ENCODE results near the gene CPXM2. TPM values are rescaled to one million over a fixed set of nuclear protein-coding genes. Genes with fewer than 3 reads are reported as not detected.

The CPXM2 gene
- total RNA-seq, 1 donor from 2014 or later = 9.7 TPM

DNA sequence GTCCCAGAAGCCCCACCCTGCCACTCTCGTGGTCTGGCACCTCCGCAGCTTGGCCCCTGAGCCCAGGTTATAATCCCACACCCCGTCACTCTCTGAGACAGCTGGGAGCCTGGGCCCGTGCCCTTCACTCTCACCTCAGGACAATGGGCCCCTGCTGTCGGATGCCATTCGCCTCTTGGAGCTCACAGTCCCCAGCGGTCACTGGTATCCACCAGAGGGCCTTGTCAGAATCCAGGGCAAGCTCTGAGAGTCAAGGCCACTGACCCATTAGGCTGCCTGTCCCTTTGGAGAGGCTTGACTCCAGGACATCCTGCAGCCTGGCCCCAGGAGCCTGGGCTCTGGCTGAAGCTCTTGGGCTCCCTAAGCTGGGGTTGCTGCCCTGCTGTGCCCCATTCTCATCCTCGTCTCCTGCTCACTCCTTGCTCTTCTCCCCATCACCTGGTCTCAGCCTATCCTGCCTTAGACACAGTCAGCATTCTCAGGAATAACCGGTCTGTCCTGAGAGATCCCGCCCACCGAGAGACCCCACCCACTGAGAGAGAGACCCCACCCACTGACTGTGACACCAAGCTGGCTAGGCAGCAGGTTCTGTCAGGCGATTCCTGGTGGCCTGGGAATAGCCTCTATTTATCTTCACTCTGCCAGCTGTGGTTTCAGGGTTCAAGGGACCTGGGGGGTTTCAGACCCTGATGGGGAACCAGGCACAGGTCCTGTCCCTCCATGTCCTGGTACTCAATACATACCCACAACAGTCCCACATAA is 27.7 kb downstream of the CPXM2 start:
- H3K9me3 ChIP-seq = no peaks in the 10 kb centered on the region
- no peak overlapping the region for H3K4me3 ChIP-seq
- no peaks in the 10 kb centered on the region for H3K4me1 ChIP-seq
- TF ChIP-seq, protein P1, sequence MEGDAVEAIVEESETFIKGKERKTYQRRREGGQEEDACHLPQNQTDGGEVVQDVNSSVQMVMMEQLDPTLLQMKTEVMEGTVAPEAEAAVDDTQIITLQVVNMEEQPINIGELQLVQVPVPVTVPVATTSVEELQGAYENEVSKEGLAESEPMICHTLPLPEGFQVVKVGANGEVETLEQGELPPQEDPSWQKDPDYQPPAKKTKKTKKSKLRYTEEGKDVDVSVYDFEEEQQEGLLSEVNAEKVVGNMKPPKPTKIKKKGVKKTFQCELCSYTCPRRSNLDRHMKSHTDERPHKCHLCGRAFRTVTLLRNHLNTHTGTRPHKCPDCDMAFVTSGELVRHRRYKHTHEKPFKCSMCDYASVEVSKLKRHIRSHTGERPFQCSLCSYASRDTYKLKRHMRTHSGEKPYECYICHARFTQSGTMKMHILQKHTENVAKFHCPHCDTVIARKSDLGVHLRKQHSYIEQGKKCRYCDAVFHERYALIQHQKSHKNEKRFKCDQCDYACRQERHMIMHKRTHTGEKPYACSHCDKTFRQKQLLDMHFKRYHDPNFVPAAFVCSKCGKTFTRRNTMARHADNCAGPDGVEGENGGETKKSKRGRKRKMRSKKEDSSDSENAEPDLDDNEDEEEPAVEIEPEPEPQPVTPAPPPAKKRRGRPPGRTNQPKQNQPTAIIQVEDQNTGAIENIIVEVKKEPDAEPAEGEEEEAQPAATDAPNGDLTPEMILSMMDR (IDR thresholded peaks at IDR 0.05) = no peak
- DNase-seq = no peak
- H3K27ac ChIP-seq = no peak overlapping the region
- no peaks in the 10 kb centered on the region for H3K27me3 ChIP-seq
- ATAC-seq = no peak
- no peaks in the 10 kb centered on the region for H3K36me3 ChIP-seq
- intact Hi-C loops (cut with DNase I) = no loop called here

DNA sequence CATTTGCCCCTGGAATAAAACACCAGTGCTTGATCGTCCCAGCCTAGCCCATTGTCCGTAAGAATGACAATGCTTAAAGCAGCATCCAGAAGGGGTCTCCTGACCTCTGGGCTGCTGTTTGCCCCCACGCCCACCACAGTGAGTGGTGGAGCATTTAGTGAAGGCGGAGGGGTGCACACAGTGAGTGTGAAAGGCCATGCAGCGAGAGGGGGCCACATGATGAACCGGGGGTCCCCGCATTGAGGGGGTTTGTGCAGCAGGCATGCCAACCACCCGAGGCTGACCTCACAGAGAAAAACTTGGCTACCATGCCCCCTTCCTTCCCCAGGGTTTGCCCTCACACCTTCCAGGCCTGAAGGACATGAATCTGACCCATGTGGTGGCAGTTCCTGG is 28.4 kb downstream of the CPXM2 start:
- TF ChIP-seq, protein P1 (IDR thresholded peaks at IDR 0.05) = no peak
- no peaks in the 10 kb centered on the region for H3K27me3 ChIP-seq
- DNase-seq (no peak), ATAC-seq (no peak)
- H3K27ac ChIP-seq = no peak overlapping the region
- H3K9me3 ChIP-seq = no peaks in the 10 kb centered on the region
- no peaks in the 10 kb centered on the region for H3K36me3 ChIP-seq
- H3K4me1 ChIP-seq = no peaks in the 10 kb centered on the region
- intact Hi-C loops (cut with DNase I) = no loop called here
- no peak overlapping the region for H3K4me3 ChIP-seq

DNA sequence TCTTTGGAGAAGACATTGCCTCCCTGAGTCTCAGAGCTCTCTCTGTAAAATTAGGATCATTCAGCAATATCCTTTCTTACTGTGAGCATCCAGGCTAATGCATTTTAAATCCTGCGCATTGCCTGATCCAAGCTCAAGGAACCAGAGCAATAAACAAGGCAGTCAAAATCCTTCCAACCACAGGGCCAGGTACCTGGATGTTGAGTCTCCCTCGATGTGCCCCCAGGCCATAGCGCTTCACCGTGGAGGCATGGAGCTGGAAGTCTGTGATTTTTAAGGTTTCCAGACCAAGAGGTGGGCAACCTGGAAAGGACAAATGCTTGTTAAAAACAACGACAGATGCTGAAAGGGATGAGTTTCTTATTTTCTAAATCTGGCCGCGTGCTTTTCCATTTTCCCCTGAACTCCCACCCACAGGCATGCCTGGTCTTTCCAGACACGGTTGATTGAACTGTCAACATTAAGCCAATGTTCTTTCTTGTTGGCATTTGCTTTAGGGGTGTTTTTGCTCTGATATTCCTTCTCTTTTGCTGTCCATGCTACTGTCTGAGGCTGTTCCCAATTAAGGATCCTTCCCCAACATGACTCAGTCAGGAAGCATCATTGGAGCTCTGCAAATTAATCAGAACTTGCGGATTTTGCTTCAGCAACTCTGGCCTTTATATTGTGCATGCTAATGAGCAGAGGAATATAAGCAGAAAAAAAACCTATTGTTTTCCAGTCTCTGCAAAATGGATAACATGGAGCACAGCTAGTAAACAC is 29.0 kb downstream of the CPXM2 start:
- H3K4me3 ChIP-seq = no peak overlapping the region
- TF ChIP-seq, protein P1 (IDR thresholded peaks at IDR 0.05) = no peak
- no peaks in the 10 kb centered on the region for H3K36me3 ChIP-seq
- no peaks in the 10 kb centered on the region for H3K4me1 ChIP-seq
- ATAC-seq = no peak
- no peak for DNase-seq
- H3K27ac ChIP-seq = no peak overlapping the region
- intact Hi-C loops (cut with DNase I) = no loop called here
- H3K9me3 ChIP-seq = no peaks in the 10 kb centered on the region
- H3K27me3 ChIP-seq = no peaks in the 10 kb centered on the region

DNA sequence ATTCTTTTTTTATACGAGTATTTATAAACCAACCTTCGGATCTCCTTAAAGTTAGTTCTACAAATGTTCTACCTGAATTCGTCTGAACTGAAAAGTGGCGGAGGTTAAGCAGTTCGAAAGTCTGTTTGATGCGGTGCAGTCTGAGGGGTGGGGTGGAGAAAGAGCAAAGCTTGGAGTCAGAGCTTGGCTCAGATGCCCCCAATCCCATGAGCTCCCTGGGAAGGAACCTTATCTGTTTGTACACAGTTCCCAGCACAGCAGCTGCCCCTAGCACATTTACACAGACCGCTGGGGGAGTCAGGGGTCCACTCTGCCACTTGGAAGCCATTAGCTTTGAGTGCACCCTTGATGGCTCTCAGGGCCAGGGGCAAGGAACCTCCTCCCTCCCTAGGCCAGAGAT is 30.8 kb downstream of the CPXM2 start:
- Histone ChIP-seq H3K4me1 (no peaks in the 10 kb centered on the region), H3K36me3 (no peaks in the 10 kb centered on the region), H3K9me3 (no peaks in the 10 kb centered on the region), H3K27ac (no peak overlapping the region), H3K27me3 (no peaks in the 10 kb centered on the region), H3K4me3 (no peak overlapping the region)
- no peak for DNase-seq
- no peak for ATAC-seq
- TF ChIP-seq, protein P1 (IDR thresholded peaks at IDR 0.05) = no peak
- intact Hi-C loops (cut with DNase I) = no loop called here

DNA sequence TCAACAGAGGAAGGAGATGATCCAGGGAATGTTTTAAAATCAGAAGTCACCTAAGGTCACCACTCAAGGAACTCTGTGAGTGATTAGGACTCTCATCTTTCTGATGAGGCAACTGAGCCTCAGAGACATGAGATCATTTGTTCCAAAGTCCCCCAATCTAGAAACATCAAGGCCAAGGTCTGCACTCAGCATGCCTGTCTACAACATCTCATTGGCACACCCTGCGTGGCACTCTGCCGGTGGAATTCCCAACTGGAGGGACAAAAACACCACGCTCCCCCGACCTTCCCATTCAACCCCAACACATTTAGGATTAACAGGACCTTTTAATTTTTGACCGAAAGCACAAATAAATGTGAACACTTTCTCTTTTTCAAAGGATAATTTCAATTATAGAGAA is 31.4 kb downstream of the CPXM2 start:
- H3K4me3 ChIP-seq = no peak overlapping the region
- intact Hi-C loops (cut with DNase I) = no loop called here
- H3K27me3 ChIP-seq = no peaks in the 10 kb centered on the region
- TF ChIP-seq, protein P1 (IDR thresholded peaks at IDR 0.05) = no peak
- H3K27ac ChIP-seq = no peak overlapping the region
- ATAC-seq (no peak), DNase-seq (no peak)
- no peaks in the 10 kb centered on the region for H3K4me1 ChIP-seq
- no peaks in the 10 kb centered on the region for H3K36me3 ChIP-seq
- no peaks in the 10 kb centered on the region for H3K9me3 ChIP-seq

All from upper lobe of right lung (tissue), 1 donor.